HG03354 (cell line): ENCODE measurements around the gene HES7.

Experiments used
- ATAC-seq: cut with Tn5 transposase; IDR thresholded peaks from one replicate; pipeline ENCODE4 v1.9.1; 2021; ENCODE audit warnings: mild to moderate bottlenecking; ENCODE audit not compliant: unreplicated experiment, poor library complexity, severe bottlenecking

The HES7 gene

DNA sequence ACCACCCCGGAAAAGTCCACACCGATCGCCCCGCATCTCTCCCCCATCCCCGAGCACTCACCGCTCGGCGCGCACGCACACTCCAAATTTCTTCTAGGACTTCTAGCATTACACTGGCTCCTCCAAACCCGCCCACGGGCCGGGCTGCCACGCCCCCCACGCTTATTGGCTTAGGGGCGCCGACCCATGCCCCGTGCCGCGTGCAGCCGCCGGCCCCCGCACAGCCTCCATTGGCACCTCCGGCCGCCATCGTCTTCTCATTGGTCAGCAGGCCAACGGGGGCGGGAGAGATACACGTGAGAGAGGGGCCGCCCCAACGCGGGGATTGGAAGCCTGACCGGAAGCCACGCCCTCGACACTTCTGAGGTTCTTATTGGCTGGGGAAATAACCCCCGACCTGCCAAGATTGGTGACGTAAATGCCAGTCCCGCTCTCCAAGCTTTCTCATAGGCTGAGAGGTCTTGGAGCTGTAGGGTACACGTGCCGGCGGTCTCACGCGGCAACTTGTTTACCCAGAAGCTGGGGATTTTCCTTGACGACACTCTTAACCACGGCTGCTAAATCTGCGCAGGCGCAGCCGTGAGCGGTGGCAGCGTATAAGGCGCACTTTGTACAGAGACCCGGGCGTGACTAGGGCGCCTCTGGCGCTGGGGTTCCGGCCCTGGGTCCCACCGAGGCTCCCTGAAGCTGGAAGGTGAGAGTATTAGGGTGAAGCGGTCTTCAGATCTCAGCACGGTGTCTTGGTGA lies 32.5 kb upstream of the HES7 start:
- peak; percentile 77 for ATAC-seq

- no peak for ATAC-seq
Measured at GRCh38 chr17:8155996-8156245, 32.0 kb upstream of the HES7 start.

DNA sequence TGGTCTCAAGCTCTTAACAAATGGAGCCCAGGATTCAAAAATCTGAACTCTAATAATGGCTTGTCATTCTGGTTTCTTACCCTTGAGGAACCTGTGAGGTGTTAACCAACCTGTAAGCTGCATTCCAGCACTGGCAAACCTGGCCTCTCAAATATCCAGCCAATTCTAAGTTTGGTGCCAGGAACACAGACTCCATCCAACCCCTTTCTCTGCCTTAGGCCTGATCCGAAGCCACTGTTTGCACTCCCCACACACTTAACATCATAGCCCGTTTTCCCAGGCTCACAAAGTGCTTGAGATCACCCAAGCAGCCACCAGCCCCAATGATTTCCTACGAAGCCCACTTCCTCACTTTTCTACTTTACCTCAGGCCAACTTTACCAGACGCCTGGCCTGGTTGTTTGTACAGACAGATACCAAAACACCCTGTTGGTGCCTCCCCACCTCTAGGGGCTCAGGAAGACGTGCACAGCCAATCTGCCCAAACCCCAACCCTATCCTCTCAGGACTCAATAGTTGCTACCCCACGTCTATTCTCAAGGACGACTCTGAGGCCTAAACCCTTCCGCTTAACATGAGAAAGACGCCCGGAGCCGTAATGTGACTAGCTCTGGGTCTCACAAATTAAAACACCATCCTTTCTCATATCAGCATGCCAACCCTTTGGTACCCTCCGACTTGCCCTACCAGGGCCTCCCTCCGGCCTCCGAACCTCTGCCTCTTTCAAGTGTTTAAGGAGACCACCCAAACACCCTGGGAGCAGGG lies 31.5 kb upstream of the HES7 start:
- ATAC-seq: no peak

DNA sequence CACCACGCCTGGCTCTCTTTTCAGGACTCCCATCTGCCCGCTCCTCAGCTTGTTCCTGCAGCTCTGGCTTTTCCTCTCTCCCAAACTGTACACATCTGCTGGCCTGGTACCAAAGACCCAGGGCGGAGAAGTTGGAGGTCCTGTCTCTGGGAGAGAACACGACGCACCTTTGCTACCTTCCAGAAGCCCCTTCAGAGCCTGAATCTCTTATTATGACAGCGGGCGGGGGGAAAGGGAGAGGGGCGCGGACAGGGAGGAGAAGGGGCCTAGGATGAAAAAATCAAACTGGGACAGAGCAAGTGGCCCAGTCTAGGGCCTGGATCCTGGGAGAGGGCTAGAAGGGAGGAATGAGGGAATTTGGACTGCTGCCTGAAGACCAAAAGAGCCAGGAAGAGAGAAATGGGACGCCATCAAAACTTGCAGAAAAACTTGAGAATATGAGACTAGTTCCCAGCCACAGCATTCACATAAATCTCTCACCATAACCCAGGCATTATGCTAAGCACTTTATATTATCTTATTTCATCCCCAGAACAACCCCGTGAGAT lies 30.8 kb upstream of the HES7 start:
- ATAC-seq: no peak

- no peak for ATAC-seq
Measured at GRCh38 chr17:8153957-8154607, 30.2 kb upstream of the HES7 start.

DNA sequence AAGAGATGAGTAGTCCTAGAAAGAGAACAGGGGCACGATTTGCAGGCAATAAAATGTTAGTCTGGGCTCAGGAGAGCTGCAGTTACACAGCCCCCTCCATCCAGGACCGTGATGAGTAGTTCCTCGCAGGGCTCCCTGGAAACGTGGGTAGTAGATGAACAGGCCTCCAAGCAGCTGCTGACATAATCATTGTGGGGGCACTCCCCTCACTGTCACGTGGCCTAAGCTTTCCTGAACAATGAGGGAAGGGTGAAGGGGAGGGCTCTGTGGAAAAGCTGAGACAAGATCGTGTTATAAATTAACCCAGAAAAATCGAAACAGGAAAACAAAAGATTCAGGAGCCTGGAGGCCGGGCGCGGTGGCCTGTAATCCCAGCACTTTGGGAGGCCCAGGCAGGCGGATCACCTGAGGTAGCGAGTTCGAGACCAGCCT lies 29.6 kb upstream of the HES7 start:
- no peak for ATAC-seq

DNA sequence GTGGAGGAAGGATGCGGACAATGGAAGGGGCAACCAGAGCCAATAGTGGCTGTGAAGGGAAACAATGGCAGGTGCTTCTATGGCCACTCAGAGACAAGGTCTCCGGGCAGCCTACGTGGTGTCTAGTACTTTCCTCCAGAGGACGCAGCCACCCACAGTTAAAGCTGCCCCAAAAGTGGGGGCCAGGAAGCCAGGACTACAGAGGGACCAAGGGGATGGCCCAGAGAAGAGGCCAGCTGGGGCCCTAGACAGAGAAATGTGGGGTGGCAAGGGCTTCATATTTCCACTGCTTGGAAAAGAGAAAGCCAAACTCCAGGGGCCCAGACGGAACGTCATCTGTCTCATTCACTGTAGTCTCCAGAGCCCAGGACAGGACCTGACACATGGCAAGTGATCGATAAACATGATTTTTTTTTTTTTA lies 29.1 kb upstream of the HES7 start:
- ATAC-seq: no peak

- ATAC-seq: no peak
Measured at GRCh38 chr17:8152112-8152775, 28.3 kb upstream of the HES7 start, which contains the start of gene PER1. Gene PER1, minus strand, starts transcription at chr17:8152404. Its CDS starts 1,698 bp downstream, at chr17:8150706.

GRCh38 chr17:8151641-8152111 lies 27.8 kb upstream of the HES7 start:
- no peak for ATAC-seq

GRCh38 chr17:8151120-8151640 lies 27.3 kb upstream of the HES7 start:
- ATAC-seq: peak; percentile 51

DNA sequence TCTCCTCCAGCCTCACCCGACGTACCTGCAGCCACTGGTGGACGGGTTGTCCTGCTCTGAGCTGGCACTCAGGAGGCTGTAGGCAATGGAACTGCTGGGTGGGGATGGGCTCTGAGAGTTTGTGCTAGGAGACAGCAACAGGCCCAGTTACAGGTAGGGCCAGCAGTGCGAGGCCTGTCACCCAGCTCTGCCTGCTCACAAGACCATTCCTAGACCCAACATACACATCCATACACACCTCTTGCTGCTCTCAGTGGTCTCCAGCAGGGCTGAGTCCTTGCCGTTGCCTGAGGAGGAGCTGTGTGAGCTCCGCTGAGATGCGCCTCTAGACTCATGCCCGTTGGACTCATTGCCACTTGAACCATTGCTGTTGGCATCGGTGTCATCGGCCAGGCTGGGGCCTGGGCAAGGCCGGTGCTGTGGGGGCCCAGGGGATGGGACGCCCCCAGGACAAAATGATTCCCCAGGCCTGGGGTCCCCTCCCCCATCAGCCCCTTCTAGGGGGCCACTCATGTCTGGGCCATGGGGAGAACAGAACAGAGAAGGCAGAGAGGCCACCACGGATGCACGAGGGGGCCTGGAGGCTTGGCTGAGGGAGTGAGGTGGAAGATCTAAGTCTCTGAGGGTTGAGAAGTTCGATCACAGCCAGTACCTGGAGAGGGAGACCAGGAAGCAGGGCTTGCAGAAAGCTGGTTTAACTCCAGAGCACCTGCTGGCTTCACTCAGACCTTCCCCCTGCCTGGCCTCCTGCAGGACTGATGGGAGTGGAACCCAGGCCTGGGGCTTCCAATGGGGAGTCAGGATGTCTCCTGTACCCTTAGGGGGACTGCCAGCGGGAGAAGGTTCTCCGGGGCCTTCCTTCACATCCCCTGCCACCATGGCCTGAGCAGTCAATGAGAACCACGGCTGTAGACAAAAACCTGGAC lies 26.6 kb upstream of the HES7 start:
- peak; percentile 1 for ATAC-seq

DNA sequence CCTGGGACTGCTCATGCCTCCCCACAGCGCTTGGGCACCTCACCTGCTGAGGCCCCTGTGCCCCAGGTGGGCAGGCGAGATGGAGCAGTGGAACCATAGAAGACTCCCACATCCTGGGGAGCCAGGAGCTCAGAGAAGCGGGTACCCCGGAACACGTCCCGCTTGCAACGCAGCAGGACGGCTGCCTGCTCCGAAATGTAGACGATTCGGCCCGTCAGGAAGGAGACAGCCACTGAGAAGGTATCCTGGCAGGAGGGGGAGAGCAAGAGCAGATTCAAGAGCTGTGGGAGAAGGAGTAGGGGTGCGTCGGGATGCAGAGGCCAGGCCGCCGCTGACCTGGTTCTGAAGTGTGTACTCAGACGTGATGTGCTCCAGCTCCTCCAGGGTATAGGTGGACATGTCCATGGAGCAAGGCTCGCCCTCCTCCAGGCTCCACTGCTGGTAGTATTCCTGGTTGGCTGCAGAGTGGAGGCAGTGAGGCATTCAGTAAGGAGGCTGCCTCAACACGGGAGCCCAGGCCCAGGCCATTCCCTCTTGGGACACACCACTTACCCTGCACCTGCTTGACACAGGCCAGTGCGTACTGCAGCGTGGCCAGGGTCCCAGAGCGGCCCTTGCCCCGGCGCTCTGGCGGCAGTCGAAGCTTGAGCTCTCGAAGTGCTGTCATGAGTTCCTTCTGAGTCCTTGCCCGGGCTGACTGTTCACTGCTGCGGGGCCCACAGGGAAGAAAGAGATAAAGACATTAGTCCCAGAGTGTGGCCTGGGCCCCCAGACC lies 25.7 kb upstream of the HES7 start:
- ATAC-seq: no peak

- ATAC-seq: no peak
Measured at GRCh38 chr17:8148560-8148959, 24.7 kb upstream of the HES7 start.

GRCh38 chr17:8147805-8148404 lies 24.0 kb upstream of the HES7 start:
- ATAC-seq: no peak

DNA sequence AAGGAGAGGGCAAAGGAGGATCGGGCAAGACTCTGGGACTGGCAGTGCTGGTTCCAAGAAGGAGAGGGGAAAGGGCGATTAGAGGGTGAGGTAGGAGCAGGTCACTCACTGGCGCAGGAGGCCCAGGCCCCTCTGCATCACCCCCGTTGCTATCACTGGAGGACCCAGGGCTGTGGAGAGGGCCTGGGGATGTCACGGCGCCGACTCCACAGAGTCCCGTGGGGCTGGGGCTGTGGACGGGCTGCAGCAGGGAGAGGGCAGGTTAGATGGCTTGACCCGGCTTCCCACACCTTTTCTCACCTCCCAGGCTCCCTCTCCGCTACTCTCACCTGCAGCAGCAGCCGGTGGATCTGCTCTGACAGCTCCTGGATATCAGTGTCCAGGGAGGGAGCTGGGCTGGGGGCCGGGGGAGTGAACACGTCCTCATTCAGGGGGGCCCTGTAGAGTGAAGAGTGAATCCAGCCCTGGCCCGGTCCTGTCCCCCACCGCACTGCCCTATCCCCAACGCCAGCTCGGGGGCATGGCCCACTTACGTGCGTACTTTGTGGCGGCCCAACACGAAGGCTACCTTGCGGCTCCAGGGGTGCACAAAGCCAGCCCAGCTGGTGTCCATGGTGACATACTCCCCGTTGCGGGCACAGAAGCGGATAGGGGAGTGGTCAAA lies 23.4 kb upstream of the HES7 start:
- no peak for ATAC-seq

DNA sequence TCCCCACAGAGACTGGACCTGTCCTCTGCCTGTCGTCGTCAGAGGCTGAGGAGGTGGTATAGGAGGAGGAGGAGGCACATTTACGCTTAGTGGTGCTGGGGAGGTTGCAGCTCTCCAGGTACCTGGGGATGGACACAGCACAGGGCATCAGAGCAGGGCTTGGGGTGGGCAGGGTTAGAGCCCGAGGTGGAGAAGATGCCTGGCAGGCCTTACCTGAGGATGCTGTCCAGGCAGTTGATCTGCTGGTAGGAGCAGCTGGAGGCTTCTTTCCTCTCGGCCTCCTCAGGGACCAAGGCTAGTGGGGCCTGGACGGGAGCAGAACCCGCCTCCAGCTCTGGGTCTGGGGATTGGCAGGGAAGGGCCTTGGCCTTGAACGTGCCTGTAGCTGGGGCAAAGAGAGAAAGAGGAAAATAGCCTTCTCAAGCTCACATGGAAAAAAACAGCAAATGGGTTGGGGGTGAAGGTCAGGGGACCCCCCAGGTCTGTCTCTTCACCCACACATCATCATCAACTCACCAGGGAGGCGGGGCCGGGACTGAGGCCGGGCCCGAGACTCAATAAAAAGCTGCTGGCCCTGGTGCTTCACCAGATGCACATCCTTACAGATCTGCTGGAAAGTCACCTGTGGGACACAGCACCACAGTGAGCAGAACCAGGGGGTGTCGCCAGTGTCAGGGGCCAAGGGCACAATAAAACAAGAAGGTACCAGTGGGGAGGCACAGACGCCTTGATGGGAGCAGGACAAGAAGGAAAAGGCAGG lies 22.7 kb upstream of the HES7 start:
- ATAC-seq: no peak
